Stimulated activated CD8-positive, alpha-beta memory T cell treated with anti-CD3 and anti-CD28 coated beads, Interleukin-2, amount 100 ng/mL, for 1 hour (primary cell): ENCODE results near the gene DLX3.

Experiments used
- DNase-seq, 2 donors: peaks; one replicate each; pipeline ENCODE4 v3.0.0-alpha.2; 2020; ENCODE audit warnings: low read depth in 2 of 2

Gene DLX3

DNA sequence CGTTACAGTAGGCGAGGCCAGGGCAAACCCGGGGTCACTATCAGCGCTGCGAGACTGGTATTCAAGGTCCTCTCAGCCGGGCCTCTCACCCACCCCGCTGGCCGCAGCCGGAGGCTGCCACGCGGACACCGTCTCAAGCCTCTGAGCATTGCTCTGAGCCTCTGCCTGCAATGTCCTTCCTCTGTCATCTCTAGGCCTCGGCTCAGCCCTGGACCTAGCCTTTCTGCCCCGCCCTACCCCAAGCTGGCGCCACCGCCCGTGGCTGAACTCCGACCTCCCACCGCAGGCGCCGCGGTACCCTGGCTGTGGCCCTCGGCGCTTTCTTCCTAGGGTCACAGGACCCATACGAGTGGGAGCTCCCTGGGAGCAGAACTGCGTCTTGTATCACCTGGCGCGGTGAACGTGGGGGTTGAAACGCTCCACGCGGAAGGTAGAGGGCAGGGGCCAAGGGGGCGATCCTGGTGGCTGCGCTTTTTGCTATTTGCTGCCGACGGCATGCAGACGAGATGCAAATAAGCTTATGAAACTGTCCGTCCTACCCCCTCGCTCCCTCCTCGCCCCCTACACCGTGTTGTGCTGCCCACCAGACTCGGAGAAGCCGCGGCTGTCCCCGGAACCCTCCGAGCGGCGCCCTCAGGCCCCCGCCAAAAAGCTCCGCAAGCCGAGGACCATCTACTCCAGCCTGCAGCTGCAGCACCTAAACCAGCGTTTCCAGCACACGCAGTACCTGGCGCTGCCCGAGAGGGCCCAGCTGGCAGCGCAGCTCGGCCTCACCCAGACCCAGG lies 22.3 kb downstream of the DLX3 start:
- DNase-seq, result no peak

DNA sequence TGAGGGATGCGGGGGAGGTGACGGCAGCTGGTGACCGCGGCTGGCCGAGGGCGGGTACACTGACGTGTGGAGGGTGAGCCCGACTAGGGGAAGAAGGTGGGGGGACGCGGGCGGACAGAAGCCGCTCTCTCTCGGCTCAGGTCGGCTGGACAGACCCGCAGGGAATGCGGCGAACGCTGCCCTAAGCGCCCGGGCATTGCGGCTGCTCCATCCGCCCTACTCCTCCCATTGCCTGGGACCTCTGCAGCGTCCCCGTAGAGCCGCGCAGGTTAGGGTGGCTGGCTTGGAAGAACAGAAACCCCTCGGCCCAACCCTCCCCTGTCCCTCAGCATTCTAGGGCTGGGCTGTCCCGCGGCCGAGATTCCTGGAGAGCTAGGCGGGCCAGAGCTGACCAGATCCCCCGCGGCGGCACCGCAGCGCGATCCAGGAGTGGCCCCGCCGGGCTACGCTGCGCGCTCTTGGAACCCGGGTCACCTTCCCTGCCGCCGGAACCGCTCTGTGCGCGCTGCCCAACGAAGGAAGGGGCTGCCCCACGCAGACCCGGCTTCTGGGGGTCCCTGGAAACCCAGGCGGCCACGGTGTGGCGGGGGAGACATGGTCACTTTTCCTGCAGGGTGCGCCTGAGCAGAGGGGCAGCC lies 23.1 kb downstream of the DLX3 start:
- DNase-seq, result no peak

DNA sequence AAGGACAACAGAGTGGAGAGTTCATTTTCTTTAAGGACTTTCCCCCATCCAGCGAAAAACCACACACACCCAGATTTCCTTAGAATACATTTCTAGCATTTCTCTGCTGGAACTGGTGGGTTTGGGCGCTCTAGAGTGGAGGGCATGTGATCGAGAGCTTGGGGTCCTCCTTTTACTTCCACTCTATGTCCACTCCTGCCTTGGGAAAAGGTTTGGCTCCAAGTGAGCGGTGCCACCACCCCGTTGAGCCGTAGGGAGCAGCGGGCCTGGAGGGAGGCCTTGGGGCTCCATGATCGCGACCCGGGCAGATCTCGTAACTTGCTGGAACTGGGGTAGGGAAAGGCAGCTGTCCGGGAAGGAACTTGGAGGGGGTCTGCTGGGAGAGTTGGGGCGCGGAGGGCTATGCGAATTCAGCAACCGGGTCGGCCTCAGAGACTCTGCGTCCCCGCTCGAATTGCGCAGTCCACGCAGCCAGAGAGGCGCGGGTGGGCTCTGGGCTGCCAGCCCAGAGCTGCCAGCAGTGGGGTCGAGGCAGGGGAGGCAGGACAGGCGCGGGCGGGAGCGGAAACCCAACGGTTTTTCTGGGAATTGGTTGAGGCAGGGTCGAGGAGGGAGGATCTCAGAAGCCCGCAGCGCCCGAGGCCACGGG lies 23.7 kb downstream of the DLX3 start:
- DNase-seq, result no peak

GRCh38 chr17:49970498-49970897 lies 24.5 kb downstream of the DLX3 start:
- no peak for DNase-seq

DNA sequence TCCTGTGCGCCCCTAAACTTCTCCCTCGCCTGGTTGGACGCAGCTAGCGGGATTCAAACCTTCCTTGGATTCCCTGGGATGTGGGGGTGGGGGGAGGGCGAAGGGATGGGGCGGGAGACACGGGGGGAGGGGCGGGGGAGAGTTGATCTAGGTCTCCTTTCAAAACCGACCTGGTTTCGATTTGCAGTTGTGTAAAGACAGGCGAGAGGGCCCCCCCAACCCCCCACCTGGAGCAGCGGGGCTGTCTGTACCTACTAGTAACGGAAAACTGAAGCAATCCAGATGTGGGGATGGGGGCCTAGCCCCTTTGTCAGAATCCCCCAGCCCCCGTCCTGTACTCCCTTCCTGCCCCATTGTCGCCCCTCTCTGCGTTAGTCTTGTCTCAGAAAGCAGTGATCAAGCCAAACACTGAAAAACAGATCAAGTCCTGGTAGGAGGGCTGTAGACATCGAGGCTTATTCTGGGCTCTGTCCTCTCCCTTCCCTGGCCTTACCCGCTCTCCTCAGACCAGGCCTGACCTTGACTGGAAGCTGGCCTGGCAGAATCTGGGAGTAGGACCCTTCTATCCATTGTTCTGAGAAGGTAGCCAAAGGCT lies 25.1 kb downstream of the DLX3 start:
- no peak for DNase-seq

DNA sequence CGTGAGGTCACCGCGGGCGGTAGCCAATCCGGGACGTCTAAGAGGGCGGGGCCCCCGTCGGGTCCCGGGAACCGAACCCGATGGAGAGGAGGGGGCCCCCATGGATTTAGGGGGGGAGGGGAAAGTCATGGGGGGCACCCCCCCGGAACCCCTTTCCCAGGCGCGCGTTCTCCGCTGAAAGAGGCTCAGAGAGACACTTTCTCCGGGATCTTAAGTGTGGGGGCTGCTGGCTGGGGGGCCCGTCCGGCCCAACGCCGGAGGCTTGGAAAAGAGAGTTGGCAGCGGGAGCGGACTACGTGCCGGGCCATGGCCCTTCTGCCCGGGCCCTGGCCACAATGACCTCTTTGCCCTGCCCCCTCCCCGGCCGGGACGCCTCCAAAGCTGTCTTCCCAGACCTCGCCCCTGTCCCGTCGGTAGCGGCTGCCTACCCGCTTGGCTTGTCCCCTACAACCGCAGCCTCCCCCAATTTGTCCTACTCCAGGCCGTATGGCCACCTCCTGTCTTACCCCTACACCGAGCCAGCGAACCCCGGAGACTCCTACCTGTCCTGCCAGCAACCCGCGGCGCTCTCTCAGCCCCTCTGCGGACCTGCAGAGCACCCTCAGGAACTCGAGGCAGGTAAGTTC lies 25.8 kb downstream of the DLX3 start, which contains the start of gene DLX4:
TSS of gene DLX4 (plus strand) at position 57 of the 626 bp plus-strand sequence. CDS start at position 336, 279 bp downstream.
- no peak for DNase-seq

DNA sequence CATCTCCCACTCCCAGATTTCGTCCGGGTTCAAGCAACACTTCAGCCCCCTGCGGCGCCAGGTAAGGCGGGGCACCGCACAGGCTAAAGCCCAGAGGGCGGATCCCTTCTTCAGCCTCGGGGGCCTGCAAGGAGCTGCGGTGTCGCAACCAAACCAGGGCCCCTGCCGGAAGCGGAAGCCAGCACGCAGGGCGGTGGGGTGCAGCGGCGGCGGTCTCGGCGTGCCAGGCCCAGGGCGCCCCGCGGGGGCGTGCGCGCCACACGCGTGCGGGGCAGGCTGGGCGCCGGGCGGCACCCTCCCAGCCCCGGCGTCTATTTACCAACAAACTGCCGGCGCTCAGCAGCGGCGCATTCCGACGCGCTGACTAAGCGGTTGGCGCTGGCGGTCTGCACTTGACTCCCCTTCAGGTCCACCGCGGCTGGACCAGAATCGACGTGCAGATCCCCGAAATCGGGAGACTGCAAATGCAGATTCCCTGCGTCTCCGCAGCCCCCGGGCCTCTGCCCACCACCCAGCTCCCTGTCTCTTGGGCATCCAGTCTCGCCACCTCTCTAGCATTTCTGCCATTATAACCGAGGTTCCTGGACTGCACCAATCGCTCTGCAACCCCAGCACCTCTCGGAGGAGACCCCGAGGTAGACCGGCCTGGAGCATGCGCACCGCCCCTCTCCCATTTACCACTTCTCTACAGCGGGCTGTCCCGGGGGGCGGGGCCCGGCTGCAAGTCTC lies 26.5 kb downstream of the DLX3 start:
- DNase-seq, result peak; percentile 22 to 40

DNA sequence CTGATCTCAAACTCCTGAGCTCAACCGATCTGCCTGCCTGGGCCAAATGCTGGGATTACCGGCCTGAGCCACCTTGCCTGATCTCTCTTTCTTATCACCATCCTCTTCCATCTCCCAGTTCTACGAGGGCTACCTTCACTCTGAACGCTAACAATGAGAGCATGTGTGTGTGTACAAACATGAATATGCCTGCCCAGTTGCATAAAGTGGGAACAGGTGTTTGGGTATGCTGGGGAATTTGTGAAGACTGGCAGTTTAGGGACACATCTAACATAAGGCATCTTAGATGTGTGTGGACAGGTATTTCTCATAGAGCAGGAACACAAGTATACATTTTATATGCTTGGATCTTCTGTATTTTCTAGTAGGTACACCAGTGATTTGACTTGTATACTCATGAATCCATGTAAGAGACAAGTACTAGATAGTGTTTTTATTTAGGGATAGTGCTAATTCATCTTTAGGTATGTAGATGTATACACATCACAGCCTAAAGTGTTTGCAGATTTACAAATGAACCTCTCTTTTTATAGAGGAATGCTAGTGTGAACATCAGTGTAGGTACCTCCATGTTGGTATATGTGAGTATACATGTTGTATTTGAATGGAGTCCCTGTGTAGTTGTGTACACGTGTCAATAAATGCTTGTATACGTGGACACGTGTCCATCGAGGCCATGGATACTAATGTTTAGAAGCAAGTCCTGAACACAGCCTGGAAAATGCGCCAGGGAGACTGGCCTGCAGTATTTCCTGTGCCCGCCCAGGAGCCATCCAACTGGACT lies 27.2 kb downstream of the DLX3 start:
- no peak for DNase-seq

GRCh38 chr17:49967205-49967604 lies 27.8 kb downstream of the DLX3 start:
- DNase-seq, result no peak

DNA sequence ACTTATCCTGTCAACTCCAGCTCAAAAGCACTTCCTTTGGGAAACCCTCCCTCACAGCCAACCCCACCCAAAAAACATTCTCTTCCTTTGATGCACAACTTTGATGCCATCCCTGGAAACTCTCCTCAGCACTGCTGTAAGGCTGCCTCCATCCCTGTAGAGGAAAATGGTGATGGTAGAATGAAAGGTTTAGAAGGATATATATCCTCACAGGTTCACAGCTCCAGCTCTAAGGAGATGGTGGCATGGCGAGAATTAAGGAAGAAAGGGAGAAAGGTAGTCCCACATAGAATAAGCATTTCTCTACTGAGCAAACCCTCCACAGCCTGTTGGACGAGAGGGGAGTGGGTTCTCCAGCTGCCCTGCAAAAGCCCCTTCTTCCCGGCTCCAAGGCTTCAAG lies 28.3 kb downstream of the DLX3 start:
- DNase-seq, result no peak

DNA sequence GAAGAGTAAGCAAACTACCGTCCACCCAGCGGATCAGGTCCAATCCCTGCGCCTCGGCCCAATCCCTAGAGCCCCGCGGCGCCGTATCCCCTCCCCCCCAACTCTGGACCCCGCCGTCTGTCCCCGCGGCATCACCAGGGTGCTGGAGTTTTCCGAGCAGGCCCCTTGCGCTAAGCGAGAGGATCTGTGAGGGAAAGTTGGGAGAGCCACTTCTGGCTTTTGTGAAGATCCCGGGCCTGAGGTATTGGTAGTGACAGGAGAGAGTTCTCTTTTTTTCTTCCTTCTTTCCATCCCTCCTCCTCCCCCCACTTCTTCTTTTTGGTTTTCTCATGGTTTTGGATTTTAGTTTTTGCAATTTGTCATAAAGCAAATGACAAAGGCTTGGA lies 29.5 kb downstream of the DLX3 start:
- DNase-seq, result no peak

GRCh38 chr17:49964769-49965523 lies 30.1 kb downstream of the DLX3 start:
- peak in 1 of 2 donors; percentile 15 for DNase-seq

GRCh38 chr17:49964303-49964768 lies 30.7 kb downstream of the DLX3 start:
- DNase-seq, result no peak

GRCh38 chr17:49963626-49964302 lies 31.3 kb downstream of the DLX3 start:
- DNase-seq, result no peak

GRCh38 chr17:49963309-49963625 lies 31.8 kb downstream of the DLX3 start:
- DNase-seq, result no peak

DNA sequence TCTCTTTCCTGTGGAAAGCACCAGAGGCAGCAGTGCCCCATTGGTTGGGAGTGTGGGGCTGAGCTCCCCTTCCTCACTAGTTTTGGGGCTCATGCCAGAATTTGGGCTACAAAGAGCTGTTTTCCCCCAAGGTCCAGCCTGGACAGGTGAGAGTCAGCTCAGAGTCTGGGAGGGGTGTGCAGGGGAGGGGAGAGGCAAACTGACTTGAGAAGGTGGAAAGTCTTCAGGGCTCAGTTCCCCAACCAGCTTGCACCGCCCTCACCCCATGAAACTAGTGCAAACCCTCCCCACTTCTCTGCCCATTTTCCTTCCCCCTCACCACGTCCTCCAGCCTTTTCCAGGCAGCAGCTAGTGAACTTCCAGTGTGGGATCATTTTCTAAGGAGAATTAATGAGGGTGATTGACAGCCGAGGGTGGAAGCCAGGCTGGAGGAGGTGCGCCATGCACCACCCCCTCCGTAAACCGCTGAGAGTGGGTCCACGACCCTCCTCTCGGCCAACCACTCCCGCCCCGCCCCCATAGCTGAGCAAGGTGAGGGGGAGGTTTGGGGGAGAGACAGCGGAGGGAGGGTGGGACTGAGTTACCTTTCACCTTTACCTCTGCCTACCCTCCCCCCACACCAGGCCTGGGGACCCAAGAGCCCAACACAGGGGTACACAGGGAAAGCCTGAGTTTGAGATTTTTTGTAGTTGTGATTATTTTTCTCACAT lies 32.3 kb downstream of the DLX3 start:
- no peak for DNase-seq

GRCh38 chr17:49959183-49959935 lies 35.7 kb downstream of the DLX3 start:
- DNase-seq, result no peak

- no peak for DNase-seq
These were observed 36.3 kb downstream of the DLX3 start for GRCh38 chr17:49958723-49959122.
